Endodermal cell (in vitro differentiated cells): ENCODE measurements around the gene MAP4K3. TPM values are rescaled to one million over a fixed set of nuclear protein-coding genes. Genes with fewer than 3 reads are reported as not detected.

Experiments
- DNase-seq: peaks from one replicate; pipeline ENCODE4 v3.0.0-alpha.2; 2017
- H3K27ac ChIP-seq: 2 replicates; pipeline ENCODE4 v1.5.1; 2013; ENCODE audit warnings: mild to moderate bottlenecking, low read depth, low read length, moderate library complexity
- H3K27me3 ChIP-seq: 2 replicates; pipeline ENCODE4 v1.6.1; 2013; ENCODE audit warnings: mild to moderate bottlenecking, low read length, moderate library complexity; ENCODE audit not compliant: insufficient read depth, control insufficient read depth, poor library complexity, severe bottlenecking
- H3K36me3 ChIP-seq: 2 replicates; pipeline ENCODE4 v1.7.0; 2013; ENCODE audit warnings: mild to moderate bottlenecking, low read length, moderate library complexity; ENCODE audit not compliant: control insufficient read depth, insufficient read depth
- H3K4me1 ChIP-seq: one replicate; pipeline ENCODE4 v1.7.0; 2013; ENCODE audit warnings: low read length; ENCODE audit not compliant: control insufficient read depth, insufficient read depth
- H3K4me3 ChIP-seq: 2 replicates; pipeline ENCODE4 v1.5.1; 2013; ENCODE audit warnings: mild to moderate bottlenecking, low read length, moderate library complexity
- H3K9ac ChIP-seq: 2 replicates; pipeline ENCODE4 v1.6.1; 2013; ENCODE audit warnings: mild to moderate bottlenecking, low read length, moderate library complexity; ENCODE audit not compliant: poor library complexity, severe bottlenecking; ENCODE audit errors: extremely low read depth
- H3K9me3 ChIP-seq: 2 replicates; pipeline ENCODE4 v1.6.1; 2013; ENCODE audit warnings: mild to moderate bottlenecking, low read length, moderate library complexity; ENCODE audit not compliant: control insufficient read depth
- H3K27ac Mint-ChIP-seq: 2 replicates; pipeline ENCODE4 v1.8.0; 2020; ENCODE audit warnings: mixed read lengths
- H3K27me3 Mint-ChIP-seq: 2 replicates; pipeline ENCODE4 v1.8.0; 2021; ENCODE audit warnings: mild to moderate bottlenecking, mixed read lengths; ENCODE audit not compliant: insufficient read depth
- H3K36me3 Mint-ChIP-seq: 2 replicates; pipeline ENCODE4 v1.8.0; 2020; ENCODE audit warnings: low read depth, mixed read lengths
- H3K4me1 Mint-ChIP-seq: 2 replicates; pipeline ENCODE4 v1.8.0; 2020; ENCODE audit warnings: mixed read lengths
- H3K4me3 Mint-ChIP-seq: 2 replicates; pipeline ENCODE4 v1.8.0; 2020; ENCODE audit warnings: mild to moderate bottlenecking, moderate library complexity, mixed read lengths
- H3K9me3 Mint-ChIP-seq: 2 replicates; pipeline ENCODE4 v1.8.0; 2020; ENCODE audit warnings: mild to moderate bottlenecking, mixed read lengths
- CTCF ChIP-seq: fragments of 200-600 bp; sonication (generic); conservative IDR thresholded peaks from 2 replicates; pipeline ENCODE4 v1.5.0; 2021; ENCODE audit warnings: antibody characterized with exemption, mild to moderate bottlenecking
- WGBS, 2 experiments: methylation state at CpG; one replicate each; pipeline versions ENCODE4 v1.1.5 to v1.1.7; 2013; ENCODE audit warnings: missing lambda C conversion rate in 2 of 2, mixed read lengths in 1 of 2; ENCODE audit not compliant: insufficient coverage in 1 of 2, insufficient read length in 1 of 2; 5-methylcytosine and 5-hydroxymethylcytosine counted together
- total RNA-seq, 2 donors: library from RNA; stranded (reverse); fragmentation: NEBNext Ultra II Directional in 1 of 2; extraction: Animal tissue kit (Norgen Biotek cat#: 25700) in 1 of 2; gene quantifications; 2 replicates in 1 of 2; 3 replicates in 1 of 2; pipeline ENCODE4 v1.2.1, GENCODE V29; 2021

The MAP4K3 gene
- total RNA-seq, 2 donors from 2014 or later, result 39.1 to 45.5 TPM

DNA sequence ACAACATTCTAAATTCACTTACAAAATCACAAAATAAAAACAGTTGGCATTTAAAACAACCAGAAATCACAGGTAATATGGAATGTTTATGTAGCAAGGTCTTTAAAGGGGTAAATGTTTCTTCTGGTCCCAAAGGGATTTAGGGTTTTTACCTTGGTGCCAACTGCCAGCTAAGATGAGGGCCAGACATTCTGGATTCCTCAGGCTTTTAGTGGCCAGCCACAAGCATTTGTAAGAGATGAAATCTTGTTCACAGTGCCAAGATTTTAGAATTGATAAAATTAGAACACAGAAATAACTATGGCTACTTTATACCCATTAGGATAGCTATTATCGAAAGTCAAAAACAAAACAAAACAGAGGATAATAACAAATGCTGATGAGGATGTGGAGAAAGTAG lies 132.9 kb downstream of the MAP4K3 start:
- Mint-ChIP-seq H3K27me3 (no peaks in the 10 kb centered on the region), H3K4me3 (no peak overlapping the region), H3K9me3 (peaks cover 2% of the 10 kb centered on the region), H3K36me3 (peaks cover 14% of the 10 kb centered on the region), H3K4me1 (peaks cover 21% of the 10 kb centered on the region), H3K27ac (no peak overlapping the region)
- no peak for TF ChIP-seq CTCF
- no peaks in the 10 kb centered on the region for H3K9me3 ChIP-seq
- no peak for DNase-seq
- 93% methylated on average over 1 of the region's 1 CpG; no CpG with 5 or more reads in 1 of the 2 experiments for WGBS, 2 experiments
- H3K4me1 ChIP-seq, result peaks cover 3% of the 10 kb centered on the region
- H3K27me3 ChIP-seq, result no peaks in the 10 kb centered on the region
- H3K27ac ChIP-seq, result no peak overlapping the region
- no peak overlapping the region for H3K9ac ChIP-seq
- peaks cover 10% of the 10 kb centered on the region for H3K36me3 ChIP-seq
- no peak overlapping the region for H3K4me3 ChIP-seq

GRCh38 chr2:39301352-39301751 lies 135.7 kb downstream of the MAP4K3 start:
- H3K9me3 ChIP-seq, result no peaks in the 10 kb centered on the region
- Mint-ChIP-seq H3K9me3 (peaks cover 2% of the 10 kb centered on the region), H3K4me1 (peaks cover 16% of the 10 kb centered on the region), H3K36me3 (peaks cover 17% of the 10 kb centered on the region), H3K27me3 (no peaks in the 10 kb centered on the region), H3K27ac (peak overlapping the region; percentile 77), H3K4me3 (no peak overlapping the region)
- no peaks in the 10 kb centered on the region for H3K27me3 ChIP-seq
- TF ChIP-seq CTCF, result no peak
- WGBS, 2 experiments, result 80 to 98% methylated on average over 5 to 6 of the region's 6 CpGs
- H3K27ac ChIP-seq, result no peak overlapping the region
- no peak for DNase-seq
- peaks cover 3% of the 10 kb centered on the region for H3K4me1 ChIP-seq
- peak overlapping the region; percentile 61 for H3K9ac ChIP-seq
- H3K4me3 ChIP-seq, result peak overlapping the region; percentile 63
- peaks cover 20% of the 10 kb centered on the region for H3K36me3 ChIP-seq

DNA sequence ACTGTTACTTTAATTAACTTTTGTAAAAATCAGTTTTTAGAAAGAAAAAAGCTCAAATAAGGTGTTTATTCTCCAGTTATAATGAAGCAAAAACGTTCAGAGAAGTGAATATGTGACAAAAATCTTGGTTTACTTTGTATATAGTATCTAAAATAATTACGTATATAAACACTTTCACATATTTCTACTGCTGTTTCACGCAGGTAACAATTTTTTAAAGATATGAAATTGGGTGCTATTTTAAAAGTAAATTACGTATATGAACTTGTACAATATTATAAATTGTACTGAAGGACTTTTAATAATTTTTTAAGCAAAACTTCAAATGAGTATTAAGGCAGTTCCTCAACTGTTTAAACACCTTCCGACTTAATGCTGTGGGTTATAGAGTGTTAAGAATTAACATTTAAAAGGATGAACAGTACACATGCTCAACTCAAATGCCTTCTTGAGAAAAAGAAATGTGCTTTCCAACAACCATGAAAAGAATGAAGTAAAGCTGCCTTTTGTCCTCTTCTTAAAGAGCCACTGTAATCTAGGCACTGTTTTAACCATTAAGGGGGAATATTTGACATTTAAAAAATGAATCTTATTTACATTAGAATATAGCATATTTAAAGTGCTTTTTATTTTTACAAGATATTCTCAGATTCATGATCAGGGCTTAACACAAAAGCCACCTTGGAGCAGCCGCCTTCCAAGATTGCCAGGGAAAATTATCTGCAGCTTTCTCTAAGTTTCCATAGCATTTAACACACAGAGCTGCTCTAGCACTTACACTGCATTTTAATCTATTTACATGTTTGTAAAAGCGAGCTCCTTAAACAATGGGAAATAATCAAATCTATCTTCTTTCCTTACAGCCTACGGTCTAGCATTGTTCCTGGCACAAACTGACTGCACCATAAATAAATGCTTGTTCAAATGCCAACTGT lies 136.8 kb downstream of the MAP4K3 start:
- TF ChIP-seq CTCF, result no peak
- Histone ChIP-seq H3K9ac (peak overlapping the region; percentile 61), H3K4me1 (peaks cover 3% of the 10 kb centered on the region), H3K9me3 (no peaks in the 10 kb centered on the region), H3K27ac (peak overlapping the region; percentile 68), H3K4me3 (peak overlapping the region; percentile 63), H3K27me3 (no peaks in the 10 kb centered on the region), H3K36me3 (peaks cover 20% of the 10 kb centered on the region)
- WGBS, 2 experiments, result 56 to 72% methylated on average over 4 to 8 of the region's 8 CpGs
- DNase-seq, result no peak
- no peak overlapping the region for H3K4me3 Mint-ChIP-seq
- H3K27me3 Mint-ChIP-seq, result no peaks in the 10 kb centered on the region
- peaks cover 14% of the 10 kb centered on the region for H3K4me1 Mint-ChIP-seq
- peaks cover 15% of the 10 kb centered on the region for H3K36me3 Mint-ChIP-seq
- H3K27ac Mint-ChIP-seq, result peak overlapping the region; percentile 6
- H3K9me3 Mint-ChIP-seq, result peaks cover 2% of the 10 kb centered on the region
